GM10266 (cell line): ENCODE results near the gene AK3.

Experiments used
- DNase-seq: peaks from one replicate; pipeline ENCODE4 v3.0.0; 2012; ENCODE audit errors: extremely low spot score
- CTCF ChIP-seq: IDR thresholded peaks from 2 replicates; pipeline ENCODE4 v1.5.1; 2012; ENCODE audit warnings: mild to moderate bottlenecking, low read depth; ENCODE audit not compliant: control insufficient read depth, insufficient read depth; ENCODE audit errors: missing control alignments

The AK3 gene

GRCh38 chr9:4743131-4743875, 2.3 kb upstream of the AK3 start:
- no peak for DNase-seq
- TF ChIP-seq CTCF = no peak

GRCh38 chr9:4742246-4742645, 1.2 kb upstream of the AK3 start:
- TF ChIP-seq CTCF = no peak
- DNase-seq = no peak

- DNase-seq = peak; percentile 25
- TF ChIP-seq CTCF = no peak
Measured at GRCh38 chr9:4741365-4742089, 525 bp upstream of the AK3 start.

GRCh38 chr9:4740388-4740637, 689 bp downstream of the AK3 start:
- no peak for DNase-seq
- no peak for TF ChIP-seq CTCF

GRCh38 chr9:4739587-4740387, 1.2 kb downstream of the AK3 start:
- DNase-seq = peak; percentile 39
- TF ChIP-seq CTCF = no peak

- TF ChIP-seq CTCF = no peak
- DNase-seq = no peak
Measured at GRCh38 chr9:4738866-4739586, 2.0 kb downstream of the AK3 start.
